GM18526 (cell line): ENCODE results near the gene HBE1.

Source experiments
- POLR2A ChIP-seq: IDR thresholded peaks from 3 replicates; pipeline ENCODE4 v1.6.1; 2011; ENCODE audit not compliant: insufficient read length; ENCODE audit errors: extremely low read depth

HBE1 gene

DNA sequence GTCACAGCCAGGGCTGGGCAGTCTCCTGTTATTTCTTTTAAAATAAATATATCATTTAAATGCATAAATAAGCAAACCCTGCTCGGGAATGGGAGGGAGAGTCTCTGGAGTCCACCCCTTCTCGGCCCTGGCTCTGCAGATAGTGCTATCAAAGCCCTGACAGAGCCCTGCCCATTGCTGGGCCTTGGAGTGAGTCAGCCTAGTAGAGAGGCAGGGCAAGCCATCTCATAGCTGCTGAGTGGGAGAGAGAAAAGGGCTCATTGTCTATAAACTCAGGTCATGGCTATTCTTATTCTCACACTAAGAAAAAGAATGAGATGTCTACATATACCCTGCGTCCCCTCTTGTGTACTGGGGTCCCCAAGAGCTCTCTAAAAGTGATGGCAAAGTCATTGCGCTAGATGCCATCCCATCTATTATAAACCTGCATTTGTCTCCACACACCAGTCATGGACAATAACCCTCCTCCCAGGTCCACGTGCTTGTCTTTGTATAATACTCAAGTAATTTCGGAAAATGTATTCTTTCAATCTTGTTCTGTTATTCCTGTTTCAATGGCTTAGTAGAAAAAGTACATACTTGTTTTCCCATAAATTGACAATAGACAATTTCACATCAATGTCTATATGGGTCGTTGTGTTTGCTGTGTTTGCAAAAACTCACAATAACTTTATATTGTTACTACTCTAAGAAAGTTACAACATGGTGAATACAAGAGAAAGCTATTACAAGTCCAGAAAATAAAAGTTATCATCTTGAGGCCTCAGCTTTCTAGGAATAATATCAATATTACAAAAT, 18.6 kb upstream of the HBE1 start:
- no peak for TF ChIP-seq POLR2A

- TF ChIP-seq POLR2A: no peak
Observed at GRCh38 chr11:5286901-5287300, 17.2 kb upstream of the HBE1 start.

- TF ChIP-seq POLR2A: no peak
Observed at GRCh38 chr11:5286351-5286750, 16.6 kb upstream of the HBE1 start.

DNA sequence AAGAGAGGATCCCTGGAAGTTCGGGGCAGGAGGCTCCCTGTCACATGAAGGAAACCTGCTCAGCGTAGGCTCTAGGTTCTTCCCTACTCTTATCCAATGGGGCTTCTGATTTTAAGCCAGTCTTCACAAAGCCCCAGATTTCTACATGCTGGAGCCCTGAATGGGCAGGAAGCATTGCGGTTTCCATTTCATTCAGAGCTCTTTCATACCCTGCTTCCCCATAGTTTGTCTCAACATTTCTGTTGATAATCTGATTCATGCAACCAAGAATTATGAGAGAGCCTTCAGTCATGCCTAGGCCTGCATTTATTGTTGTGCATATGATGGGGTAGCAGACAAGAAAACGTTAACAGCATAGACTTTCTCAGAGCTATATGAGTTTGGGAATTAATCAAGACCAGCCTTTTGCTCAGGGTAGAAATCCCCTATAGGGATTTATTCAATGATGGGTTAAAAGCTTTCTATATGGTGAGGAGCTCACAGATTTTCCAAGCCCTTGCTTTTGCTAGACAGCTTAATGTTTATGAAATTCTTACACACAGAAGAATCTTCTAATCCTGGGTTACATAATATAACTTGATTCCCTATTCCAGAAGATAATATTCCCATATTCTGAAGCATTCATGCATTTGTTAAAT, 16.1 kb upstream of the HBE1 start:
- TF ChIP-seq POLR2A: no peak

DNA sequence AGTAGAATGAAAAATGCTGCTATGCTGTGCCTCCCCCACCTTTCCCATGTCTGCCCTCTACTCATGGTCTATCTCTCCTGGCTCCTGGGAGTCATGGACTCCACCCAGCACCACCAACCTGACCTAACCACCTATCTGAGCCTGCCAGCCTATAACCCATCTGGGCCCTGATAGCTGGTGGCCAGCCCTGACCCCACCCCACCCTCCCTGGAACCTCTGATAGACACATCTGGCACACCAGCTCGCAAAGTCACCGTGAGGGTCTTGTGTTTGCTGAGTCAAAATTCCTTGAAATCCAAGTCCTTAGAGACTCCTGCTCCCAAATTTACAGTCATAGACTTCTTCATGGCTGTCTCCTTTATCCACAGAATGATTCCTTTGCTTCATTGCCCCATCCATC, 14.9 kb upstream of the HBE1 start:
- TF ChIP-seq POLR2A: no peak

DNA sequence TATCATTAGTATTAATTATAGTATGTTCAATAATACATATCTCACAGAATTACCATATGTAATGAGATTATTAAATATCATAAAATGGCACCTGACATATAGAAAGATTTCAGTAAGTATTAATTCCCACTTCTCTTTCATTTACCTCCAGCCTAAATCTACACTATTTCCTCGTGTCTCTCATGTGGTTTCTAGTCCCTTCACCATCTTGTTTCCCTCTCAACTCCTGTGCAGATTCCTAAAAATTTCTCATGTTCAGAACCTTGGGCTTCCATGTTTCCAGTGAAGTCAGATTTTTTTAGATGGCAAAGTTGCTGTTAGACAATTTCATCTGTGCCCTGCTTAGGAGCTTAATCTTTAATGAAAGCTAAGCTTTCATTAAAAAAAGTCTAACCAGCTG, 14.1 kb upstream of the HBE1 start:
- TF ChIP-seq POLR2A: no peak

- no peak for TF ChIP-seq POLR2A
Observed at GRCh38 chr11:5283086-5283485, 13.3 kb upstream of the HBE1 start.

DNA sequence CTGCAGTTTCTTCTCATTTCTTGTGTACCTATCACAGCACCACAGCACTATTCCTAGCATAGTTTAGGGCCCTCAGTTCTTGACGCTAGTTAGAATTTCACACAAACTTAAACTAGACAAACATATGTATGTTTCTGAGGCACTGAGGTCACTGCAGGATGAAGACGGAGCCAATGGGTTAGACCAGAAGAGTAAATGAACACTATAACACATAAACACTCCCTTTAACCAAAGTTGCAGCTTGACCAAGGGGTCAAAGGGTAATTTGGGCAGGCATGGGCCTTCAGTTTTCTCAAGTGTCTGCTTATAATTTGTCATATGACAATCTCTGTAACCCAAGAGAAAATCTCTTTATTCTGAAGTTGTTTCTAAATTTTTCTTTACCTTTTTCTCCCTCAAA, 12.9 kb upstream of the HBE1 start:
- TF ChIP-seq POLR2A: no peak

DNA sequence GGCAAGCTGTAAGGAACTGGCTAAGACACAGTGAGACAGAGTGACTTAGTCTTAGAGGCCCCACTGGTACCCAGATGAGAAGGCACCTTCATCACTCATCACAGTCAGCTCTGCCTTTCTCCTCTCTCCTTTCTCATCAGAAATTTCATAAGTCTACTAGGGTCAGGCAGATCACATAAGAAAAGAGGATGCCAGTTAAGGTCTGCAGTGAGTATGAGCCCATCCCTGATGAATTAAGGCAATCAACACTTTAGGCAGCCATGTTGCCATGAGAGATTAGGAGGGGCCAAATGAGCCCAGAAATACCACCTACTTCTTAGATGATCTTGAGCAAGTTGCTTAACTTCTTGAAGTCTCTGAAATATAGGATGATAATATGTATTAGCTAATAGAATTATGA, 11.9 kb upstream of the HBE1 start:
- TF ChIP-seq POLR2A: no peak

- TF ChIP-seq POLR2A: no peak
Observed at GRCh38 chr11:5280582-5281102, 10.9 kb upstream of the HBE1 start.

- no peak for TF ChIP-seq POLR2A
Observed at GRCh38 chr11:5279471-5280090, 9.8 kb upstream of the HBE1 start.

- no peak for TF ChIP-seq POLR2A
Observed at GRCh38 chr11:5277807-5278382, 8.2 kb upstream of the HBE1 start.

DNA sequence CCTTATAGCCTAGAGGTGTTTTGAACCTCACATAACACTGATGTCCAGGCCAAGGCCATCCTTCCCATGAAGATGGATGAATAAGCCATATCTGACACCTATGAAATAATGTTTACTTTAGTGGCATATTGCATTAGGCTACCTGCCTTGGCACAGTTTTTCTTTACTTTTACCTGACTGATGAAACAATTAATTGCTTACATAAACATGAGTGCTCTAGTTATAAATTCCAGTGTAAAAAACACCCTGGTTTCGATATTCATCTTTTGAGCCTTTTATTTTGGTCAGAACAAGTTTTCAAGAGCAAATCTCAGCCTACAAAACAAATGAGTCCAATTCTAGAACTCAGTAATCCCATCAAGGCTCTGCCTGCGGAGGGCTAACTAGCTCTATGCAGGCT, 7.0 kb upstream of the HBE1 start:
- no peak for TF ChIP-seq POLR2A

- TF ChIP-seq POLR2A: no peak
Observed at GRCh38 chr11:5275369-5276110, 5.8 kb upstream of the HBE1 start.

GRCh38 chr11:5274395-5274794, 4.7 kb upstream of the HBE1 start:
- no peak for TF ChIP-seq POLR2A
